SKM-1 treated with dmso at 0.1 percent for 144 hours (cell line): ENCODE results near the gene NELL2.
"Not testable (repeated sequence)": the region's sequence is repeated elsewhere in the genome, so short reads cannot be mapped to it uniquely, and the experiment has no call there.

Source experiments
- DNase-seq: peaks from one replicate; lab custom pipeline; 2025; ENCODE audit not compliant: unreplicated experiment; lab: John Stamatoyannopoulos, UW

The NELL2 gene

GRCh38 chr12:44697511-44697910 is 178.6 kb downstream of the NELL2 start:
- no peak for DNase-seq

- no peak for DNase-seq
Measured at GRCh38 chr12:44696542-44696941, 179.6 kb downstream of the NELL2 start.

DNA sequence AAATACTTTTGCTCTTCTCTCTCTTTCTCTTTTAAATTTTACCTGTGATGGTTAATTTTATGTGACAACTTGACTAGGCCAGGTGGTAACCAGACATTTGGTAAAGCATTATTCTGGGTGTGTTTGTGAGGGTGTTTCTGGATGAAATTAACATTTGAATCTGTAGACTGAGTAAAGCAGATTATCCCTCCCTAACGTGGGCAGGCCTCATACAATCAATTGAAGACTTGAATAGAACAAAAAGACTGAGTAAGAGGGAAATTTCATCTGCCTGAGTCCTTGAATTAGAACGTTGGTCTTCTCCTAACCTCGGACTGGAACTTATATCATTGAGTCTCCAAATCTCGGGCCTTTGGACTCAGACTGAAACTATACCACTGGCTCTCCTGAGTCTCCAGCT is 182.1 kb downstream of the NELL2 start:
- no peak for DNase-seq

DNA sequence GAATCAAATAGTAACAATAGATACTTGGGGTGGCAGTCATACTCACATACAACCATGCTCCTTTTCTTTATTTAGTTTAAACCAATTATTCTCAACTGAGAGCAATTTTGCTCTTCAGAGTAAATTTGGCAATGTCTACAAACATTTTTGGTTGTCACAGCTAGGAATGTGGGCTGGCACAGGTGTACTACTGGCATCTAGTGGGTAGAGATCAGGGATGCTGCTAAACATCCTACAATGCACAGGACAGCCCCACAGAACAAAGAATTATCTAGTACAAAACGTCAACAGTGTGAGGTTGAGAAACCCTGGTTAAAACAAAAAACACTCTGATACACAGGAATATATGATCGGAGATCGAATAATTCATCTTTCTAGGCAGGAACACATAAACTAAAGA is 186.5 kb downstream of the NELL2 start:
- no peak for DNase-seq

DNA sequence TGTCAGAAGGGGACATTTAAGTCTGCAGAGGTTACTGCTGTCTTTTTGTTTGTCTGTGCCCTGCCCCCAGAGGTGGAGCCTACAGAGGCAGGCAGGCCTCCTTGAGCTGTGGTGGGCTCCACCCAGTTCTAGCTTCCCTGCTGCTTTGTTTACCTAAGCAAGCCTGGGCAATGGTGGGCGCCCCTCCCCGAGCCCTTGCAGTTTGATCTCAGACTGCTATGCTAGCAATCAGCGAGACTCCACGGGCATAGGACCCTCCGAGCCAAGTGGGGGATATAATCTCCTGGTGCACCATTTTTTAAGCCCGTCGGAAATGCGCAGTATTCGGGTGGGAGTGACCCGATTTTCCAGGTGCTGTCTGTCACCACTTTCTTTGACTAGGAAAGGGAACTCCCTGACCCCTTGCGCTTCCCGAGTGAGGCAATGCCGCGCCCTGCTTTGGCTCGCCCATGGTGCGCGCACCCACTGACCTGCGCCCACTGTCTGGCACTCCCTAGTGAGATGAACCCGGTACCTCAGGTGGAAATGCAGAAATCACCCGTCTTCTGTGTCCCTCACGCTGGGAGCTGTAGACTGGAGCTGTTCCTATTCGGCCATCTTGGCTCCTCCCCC is 189.2 kb downstream of the NELL2 start:
- not testable (repeated sequence) for DNase-seq

GRCh38 chr12:44677724-44678123 is 198.4 kb downstream of the NELL2 start:
- no peak for DNase-seq

GRCh38 chr12:44674875-44675274 is 201.2 kb downstream of the NELL2 start:
- no peak for DNase-seq

DNA sequence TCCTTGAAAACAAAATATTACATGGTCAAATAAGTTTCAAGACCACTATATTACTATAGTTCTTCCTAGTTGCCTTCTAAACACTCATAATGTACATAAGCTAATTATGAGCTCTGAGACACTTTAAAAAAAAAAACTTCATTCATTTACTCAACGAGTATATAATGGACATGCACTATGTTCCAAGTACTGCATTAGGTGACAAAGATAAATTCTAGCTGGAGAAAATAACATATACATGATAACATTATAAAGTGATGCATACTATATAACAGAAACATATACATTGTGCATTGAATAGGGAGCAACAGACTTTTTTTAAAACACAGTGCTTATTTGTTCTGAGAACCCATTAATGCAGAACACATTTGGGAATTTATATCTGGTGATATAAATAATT is 202.3 kb downstream of the NELL2 start:
- DNase-seq: no peak

DNA sequence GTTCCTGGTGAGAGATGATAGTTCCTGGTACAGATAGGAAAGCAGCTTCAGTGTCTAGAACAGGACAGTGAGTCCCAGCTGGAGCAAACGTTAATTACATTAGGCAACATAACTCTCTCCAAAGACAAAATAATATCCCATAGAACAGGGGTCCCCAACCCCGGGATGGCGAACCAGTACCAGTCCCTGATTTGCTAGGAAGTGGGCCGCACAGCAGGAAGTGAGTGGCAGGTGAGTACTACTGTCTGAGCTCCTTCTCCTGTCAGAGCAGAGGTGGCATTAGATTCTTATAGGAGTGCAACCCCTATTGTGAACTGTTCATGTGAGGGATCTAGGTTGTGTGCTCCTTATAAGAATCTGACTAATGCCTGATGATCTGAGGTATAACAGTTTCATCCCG is 204.1 kb downstream of the NELL2 start:
- DNase-seq: no peak

GRCh38 chr12:44668443-44668842 is 207.7 kb downstream of the NELL2 start:
- no peak for DNase-seq

DNA sequence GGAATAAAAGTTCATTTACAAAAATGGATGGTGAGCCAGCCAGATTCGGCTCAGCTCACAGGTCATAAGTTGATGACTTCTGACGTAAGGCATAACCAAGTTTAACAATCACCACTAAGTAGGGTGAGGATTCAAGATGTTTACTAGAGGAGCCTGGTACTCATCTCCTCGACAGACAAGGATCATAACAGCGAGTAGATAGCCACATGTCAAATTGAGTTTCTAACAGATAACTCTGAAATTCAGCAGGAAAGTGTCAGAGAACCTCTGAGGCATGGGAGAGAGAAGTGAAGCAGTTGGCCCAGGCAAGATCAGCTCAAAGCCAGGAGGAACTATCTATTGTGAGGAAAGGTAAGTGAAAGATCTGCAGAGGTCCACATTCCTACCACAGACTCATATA is 208.7 kb downstream of the NELL2 start:
- no peak for DNase-seq

- no peak for DNase-seq
Measured at GRCh38 chr12:44663291-44663690, 212.8 kb downstream of the NELL2 start.

- DNase-seq: no peak
Measured at GRCh38 chr12:44655846-44656245, 220.3 kb downstream of the NELL2 start.

GRCh38 chr12:44654646-44655639 is 221.2 kb downstream of the NELL2 start:
- DNase-seq: no peak

- DNase-seq: no peak
Measured at GRCh38 chr12:44653861-44654527, 222.1 kb downstream of the NELL2 start.

- no peak for DNase-seq
Measured at GRCh38 chr12:44649693-44650092, 226.4 kb downstream of the NELL2 start.

DNA sequence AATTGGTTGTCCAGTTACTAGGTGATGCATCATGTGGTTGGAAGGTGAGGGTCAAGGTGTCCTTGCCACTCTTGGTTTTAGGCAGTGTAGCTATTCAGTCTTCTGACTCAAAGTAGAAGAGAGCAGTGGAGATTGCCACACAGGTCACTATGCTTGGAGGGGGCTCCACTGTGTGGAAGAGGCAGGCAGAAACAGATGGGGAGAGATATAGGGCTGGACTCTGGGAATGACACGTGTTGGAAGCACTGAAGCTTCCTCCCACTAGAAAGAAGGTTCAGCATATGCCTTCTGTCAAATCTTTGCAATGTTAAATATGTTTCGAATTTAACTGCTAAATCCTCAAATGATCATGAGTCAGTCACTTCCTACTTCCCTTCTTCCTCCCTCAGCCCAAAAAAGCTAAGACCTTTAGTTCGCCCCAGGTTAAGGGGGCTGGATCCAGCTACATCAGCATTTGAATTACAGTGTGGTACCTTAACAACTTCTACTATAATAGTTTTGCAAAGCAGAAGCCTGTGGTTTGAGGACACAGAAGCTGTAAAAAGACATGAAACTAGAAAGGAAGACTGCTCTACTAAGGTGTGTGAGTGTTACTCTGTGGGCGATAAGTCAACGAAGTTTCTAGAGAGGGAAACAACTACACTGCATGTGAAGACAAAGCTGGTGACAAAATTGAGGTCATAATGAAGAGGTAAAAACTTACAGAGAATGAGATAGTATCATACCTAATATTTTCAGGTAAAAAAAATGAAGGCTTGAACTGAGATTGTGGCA is 228.0 kb downstream of the NELL2 start:
- DNase-seq: no peak

GRCh38 chr12:44640427-44641190 is 235.5 kb downstream of the NELL2 start:
- DNase-seq: no peak

DNA sequence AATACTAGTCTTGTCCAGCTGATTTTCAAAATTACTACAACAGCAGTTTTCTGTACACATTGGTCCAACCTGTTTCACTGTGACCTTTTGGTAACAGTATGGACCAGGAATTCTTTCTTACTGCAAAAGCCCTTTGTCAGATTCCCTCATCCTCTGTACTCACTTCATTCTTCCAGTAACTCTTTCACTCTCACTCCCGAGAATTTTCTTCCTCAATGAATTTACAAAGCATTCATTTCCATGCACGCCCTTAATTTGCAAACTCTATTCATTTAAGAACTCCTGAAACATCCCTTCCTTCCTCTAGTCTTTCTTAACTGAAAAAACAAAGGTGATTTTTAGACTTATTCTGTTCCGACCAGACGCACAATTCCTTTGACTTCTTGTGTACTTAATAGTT is 238.2 kb downstream of the NELL2 start:
- no peak for DNase-seq

DNA sequence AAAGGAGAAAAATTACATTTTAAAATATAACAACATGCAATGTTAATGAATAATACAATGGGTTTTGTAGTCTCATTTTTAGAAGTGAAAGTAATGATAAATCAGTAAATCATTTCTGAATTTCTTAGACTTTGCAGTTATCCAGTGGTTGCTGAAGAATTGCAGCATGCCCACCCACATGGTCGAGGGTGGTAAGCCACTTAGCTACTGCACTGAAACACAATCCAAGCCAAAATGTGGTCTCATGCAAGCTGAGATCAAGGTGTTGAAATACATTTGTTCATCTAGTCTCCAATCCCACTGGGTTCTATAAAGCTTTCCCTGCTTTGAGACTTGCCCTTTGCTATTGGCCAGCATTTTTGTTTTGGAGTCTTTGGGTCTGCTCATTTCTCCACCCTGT is 247.9 kb downstream of the NELL2 start:
- no peak for DNase-seq
